Measurements from ENCODE around the gene SLC44A3. TPM values are rescaled to one million over a fixed set of nuclear protein-coding genes. Genes with fewer than 3 reads are reported as not detected.
A peak's percentile ranks its signal among the peaks of the same experiment; 100 is the strongest.
"Not testable (repeated sequence)": the region's sequence is repeated elsewhere in the genome, so short reads cannot be mapped to it uniquely, and the experiment has no call there.

The SLC44A3 gene
- polyA plus RNA-seq, 4 donors, result 9.5 to 90.3 (median 19.5) TPM

DNA sequence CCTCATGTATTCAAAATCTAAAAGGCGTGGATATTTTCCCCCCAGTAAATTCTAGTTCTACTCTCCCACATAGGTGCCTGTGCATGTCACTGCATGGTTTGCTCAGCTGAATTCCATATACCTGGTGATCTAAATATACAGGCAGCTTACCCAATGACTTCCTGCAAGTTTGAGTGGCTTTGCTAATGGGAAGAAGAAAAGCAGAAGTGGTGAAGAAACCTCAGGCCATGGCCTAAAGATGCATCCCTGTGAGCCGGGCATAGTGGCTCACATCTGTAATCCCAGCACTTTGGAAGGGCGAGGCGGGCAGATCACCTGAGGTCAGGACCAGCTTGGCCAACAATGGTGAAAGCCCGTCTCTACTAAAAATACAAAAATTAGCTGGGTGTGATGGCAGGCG lies 11.5 kb downstream of the SLC44A3 start:
- Histone ChIP-seq H3K4me1 (ENCODE audit: control insufficient read depth in 3 of 3, insufficient read depth in 2 of 3, low read depth in 1 of 3, low read length in 2 of 3) (no peaks in the 10 kb centered on the region), H3K9me3 (ENCODE audit: control insufficient read depth in 2 of 2, insufficient read depth in 1 of 2, low read depth in 1 of 2, low read length in 1 of 2) (no peaks in the 10 kb centered on the region), H3K27me3 (ENCODE audit: control insufficient read depth in 3 of 3, insufficient read depth in 3 of 3, low read length in 3 of 3) (no peaks in the 10 kb centered on the region), H3K27ac (ENCODE audit: low read depth in 1 of 3, low read length in 2 of 3) (no peak overlapping the region), H3K4me3 (ENCODE audit: low read depth in 1 of 3, low read length in 3 of 3) (no peak overlapping the region), H3K36me3 (ENCODE audit: control insufficient read depth in 3 of 3, insufficient read depth in 2 of 3, low read depth in 1 of 3, low read length in 3 of 3) (peaks cover 0 to 41% (median 10%) of the 10 kb centered on the region in 3 donors)
- DNase-seq, result no peak
- WGBS, 3 donors, result 77 to 95% (median 83%) methylated on average over 6 of the region's 6 CpGs
- no peak for FAIRE-seq

DNA sequence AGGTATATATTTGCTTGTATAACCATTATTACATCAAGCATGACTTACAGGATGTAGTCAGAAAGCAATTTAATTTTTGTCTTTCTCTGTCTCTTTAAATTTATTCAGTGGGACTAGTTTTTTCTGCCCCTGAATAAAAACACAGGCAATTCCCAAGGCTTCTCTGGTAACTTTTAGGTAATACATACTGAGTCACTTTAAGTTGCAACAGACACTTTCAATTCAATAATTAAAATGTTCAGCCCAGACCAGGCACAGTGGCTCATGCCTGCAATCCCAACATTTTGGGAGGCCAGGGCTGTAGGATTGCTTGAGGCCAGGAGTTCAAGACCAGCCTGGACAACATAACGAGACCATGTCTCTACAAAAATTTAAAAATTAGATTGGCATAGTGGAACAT lies 12.3 kb downstream of the SLC44A3 start:
- WGBS, 3 donors, result 72 to 86% (median 82%) methylated on average over 1 of the region's 1 CpG
- Histone ChIP-seq H3K27me3 (ENCODE audit: control insufficient read depth in 3 of 3, insufficient read depth in 3 of 3, low read length in 3 of 3) (no peaks in the 10 kb centered on the region), H3K27ac (ENCODE audit: low read depth in 1 of 3, low read length in 2 of 3) (no peak overlapping the region), H3K9me3 (ENCODE audit: control insufficient read depth in 2 of 2, insufficient read depth in 1 of 2, low read depth in 1 of 2, low read length in 1 of 2) (no peaks in the 10 kb centered on the region), H3K4me1 (ENCODE audit: control insufficient read depth in 3 of 3, insufficient read depth in 2 of 3, low read depth in 1 of 3, low read length in 2 of 3) (no peaks in the 10 kb centered on the region), H3K36me3 (ENCODE audit: control insufficient read depth in 3 of 3, insufficient read depth in 2 of 3, low read depth in 1 of 3, low read length in 3 of 3) (peaks cover 0 to 36% (median 8%) of the 10 kb centered on the region in 3 donors), H3K4me3 (ENCODE audit: low read depth in 1 of 3, low read length in 3 of 3) (no peak overlapping the region)
- no peak for DNase-seq
- FAIRE-seq, result no peak

DNA sequence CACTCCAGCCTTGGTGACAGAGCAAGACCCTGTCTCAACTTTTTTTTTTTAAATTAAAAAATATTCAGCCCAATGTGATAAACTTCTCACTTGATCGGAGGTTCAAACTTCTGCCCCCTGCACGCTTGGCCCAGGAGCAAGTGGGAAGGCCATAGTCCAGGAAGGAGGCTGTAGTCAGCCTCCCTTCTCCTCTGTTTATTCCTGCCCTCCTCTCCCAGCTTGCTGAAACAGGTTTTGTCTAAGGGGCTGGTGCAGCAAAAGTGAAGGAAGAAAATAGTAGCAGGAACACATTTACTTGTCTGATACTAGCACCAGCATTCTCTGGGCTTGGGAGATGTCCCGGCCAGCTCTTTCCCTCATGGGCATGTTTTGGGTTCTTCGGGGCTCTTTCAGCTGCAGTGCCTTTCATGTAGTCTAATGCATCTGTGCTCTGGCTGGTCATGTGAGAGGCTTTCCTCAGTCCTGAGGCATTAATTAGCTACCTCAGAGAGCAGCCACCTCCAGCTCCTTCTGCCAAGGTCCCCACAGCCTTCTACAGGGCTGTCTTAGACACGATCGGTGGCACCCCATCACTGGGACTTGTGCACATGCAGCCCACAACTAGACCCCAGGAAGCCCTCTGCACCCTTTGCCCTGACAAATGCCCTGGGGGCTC lies 12.9 kb downstream of the SLC44A3 start:
- FAIRE-seq (no peak), DNase-seq (no peak)
- WGBS, 3 donors, result 63 to 83% (median 76%) methylated on average over 6 of the region's 6 CpGs
- Histone ChIP-seq H3K27ac (ENCODE audit: low read depth in 1 of 3, low read length in 2 of 3) (no peak overlapping the region), H3K4me3 (ENCODE audit: low read depth in 1 of 3, low read length in 3 of 3) (no peak overlapping the region), H3K27me3 (ENCODE audit: control insufficient read depth in 3 of 3, insufficient read depth in 3 of 3, low read length in 3 of 3) (no peaks in the 10 kb centered on the region), H3K4me1 (ENCODE audit: control insufficient read depth in 3 of 3, insufficient read depth in 2 of 3, low read depth in 1 of 3, low read length in 2 of 3) (no peaks in the 10 kb centered on the region), H3K36me3 (ENCODE audit: control insufficient read depth in 3 of 3, insufficient read depth in 2 of 3, low read depth in 1 of 3, low read length in 3 of 3) (peaks cover 0 to 35% (median 6%) of the 10 kb centered on the region in 3 donors), H3K9me3 (ENCODE audit: control insufficient read depth in 2 of 2, insufficient read depth in 1 of 2, low read depth in 1 of 2, low read length in 1 of 2) (no peaks in the 10 kb centered on the region)

DNA sequence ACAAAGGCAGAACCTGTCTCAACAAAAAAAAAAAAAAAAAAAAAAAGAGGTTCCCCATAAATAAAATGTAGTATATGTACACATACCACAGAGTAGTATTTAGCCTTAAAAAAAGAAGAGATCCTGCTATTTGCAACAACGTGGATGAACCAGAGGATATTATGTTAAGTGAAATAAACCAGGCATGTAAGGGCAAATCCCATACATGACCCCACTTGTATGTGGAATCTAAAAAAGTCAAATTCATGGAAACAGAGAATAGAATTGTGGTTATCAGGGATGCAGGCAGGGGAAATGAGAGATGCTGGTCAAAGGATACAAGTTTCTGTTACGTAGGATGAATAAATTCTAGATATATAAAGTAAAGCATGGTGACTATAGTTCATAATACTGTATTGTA lies 16.7 kb downstream of the SLC44A3 start:
- H3K36me3 ChIP-seq (ENCODE audit: control insufficient read depth in 3 of 3, insufficient read depth in 2 of 3, low read depth in 1 of 3, low read length in 3 of 3), result peaks cover 0 to 48% (median 4%) of the 10 kb centered on the region in 3 donors
- WGBS, 3 donors, result 89 to 95% (median 89%) methylated on average over 2 of the region's 2 CpGs
- FAIRE-seq (no peak), DNase-seq (no peak)
- no peak overlapping the region for H3K27ac ChIP-seq (ENCODE audit: low read depth in 1 of 3, low read length in 2 of 3)
- no peaks in the 10 kb centered on the region for H3K9me3 ChIP-seq (ENCODE audit: control insufficient read depth in 2 of 2, insufficient read depth in 1 of 2, low read depth in 1 of 2, low read length in 1 of 2)
- no peak overlapping the region for H3K4me3 ChIP-seq (ENCODE audit: low read depth in 1 of 3, low read length in 3 of 3)
- H3K4me1 ChIP-seq (ENCODE audit: control insufficient read depth in 3 of 3, insufficient read depth in 2 of 3, low read depth in 1 of 3, low read length in 2 of 3), result no peaks in the 10 kb centered on the region
- H3K27me3 ChIP-seq (ENCODE audit: control insufficient read depth in 3 of 3, insufficient read depth in 3 of 3, low read length in 3 of 3), result no peaks in the 10 kb centered on the region

DNA sequence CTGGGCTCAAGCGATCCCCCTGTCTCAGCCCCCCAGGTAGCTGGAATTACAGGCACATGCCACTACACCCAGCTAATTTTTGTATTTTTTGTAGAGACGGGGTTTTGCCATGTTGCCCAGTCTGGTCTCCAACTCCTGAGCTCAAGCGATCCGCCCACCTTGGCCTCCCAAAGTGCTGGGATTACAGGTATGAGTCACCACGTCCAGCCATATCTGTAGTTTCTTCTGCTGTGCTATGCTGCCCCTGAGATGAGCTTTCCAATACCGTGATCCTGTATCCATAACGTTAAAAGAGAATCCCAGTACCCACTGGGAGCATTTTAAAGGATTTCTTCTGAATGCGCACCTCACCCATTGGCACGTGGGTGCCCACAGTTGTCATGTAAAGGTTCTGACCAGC lies 20.2 kb downstream of the SLC44A3 start:
- WGBS, 3 donors, result 88 to 90% (median 89%) methylated on average over 7 to 9 of the region's 9 CpGs
- not testable (repeated sequence) for H3K9me3 ChIP-seq (ENCODE audit: control insufficient read depth in 2 of 2, insufficient read depth in 1 of 2, low read depth in 1 of 2, low read length in 1 of 2); H3K27me3 ChIP-seq (ENCODE audit: control insufficient read depth in 3 of 3, insufficient read depth in 3 of 3, low read length in 3 of 3); H3K4me3 ChIP-seq (ENCODE audit: low read depth in 1 of 3, low read length in 3 of 3); H3K4me1 ChIP-seq (ENCODE audit: control insufficient read depth in 3 of 3, insufficient read depth in 2 of 3, low read depth in 1 of 3, low read length in 2 of 3); H3K27ac ChIP-seq (ENCODE audit: low read depth in 1 of 3, low read length in 2 of 3); FAIRE-seq; DNase-seq
- H3K36me3 ChIP-seq (ENCODE audit: control insufficient read depth in 3 of 3, insufficient read depth in 2 of 3, low read depth in 1 of 3, low read length in 3 of 3), result peaks cover 0 to 54% (median 8%) of the 10 kb centered on the region in 3 donors

DNA sequence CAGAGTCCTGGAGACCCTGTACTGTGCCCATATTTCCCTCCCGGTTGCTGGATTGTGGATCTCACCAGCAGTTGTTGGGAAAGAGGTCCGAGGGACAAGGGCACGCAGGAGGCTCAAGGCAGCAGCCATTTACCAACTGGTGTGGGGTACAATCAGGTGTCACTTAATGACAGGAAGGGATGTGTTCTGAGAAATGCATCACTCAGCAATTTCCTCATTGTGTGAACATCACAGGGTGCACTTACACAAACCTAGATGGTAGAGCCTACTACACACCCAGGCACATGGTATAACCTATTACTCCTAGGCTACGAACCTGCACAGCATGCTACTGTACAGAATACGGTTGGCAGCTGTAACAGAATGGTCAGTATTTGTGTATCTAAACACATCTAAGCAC lies 20.7 kb downstream of the SLC44A3 start:
- peaks cover 0 to 57% (median 9%) of the 10 kb centered on the region in 3 donors for H3K36me3 ChIP-seq (ENCODE audit: control insufficient read depth in 3 of 3, insufficient read depth in 2 of 3, low read depth in 1 of 3, low read length in 3 of 3)
- no peak for DNase-seq
- no peaks in the 10 kb centered on the region for H3K27me3 ChIP-seq (ENCODE audit: control insufficient read depth in 3 of 3, insufficient read depth in 3 of 3, low read length in 3 of 3)
- no peak overlapping the region for H3K27ac ChIP-seq (ENCODE audit: low read depth in 1 of 3, low read length in 2 of 3)
- no peaks in the 10 kb centered on the region for H3K9me3 ChIP-seq (ENCODE audit: control insufficient read depth in 2 of 2, insufficient read depth in 1 of 2, low read depth in 1 of 2, low read length in 1 of 2)
- 93 to 97% (median 96%) methylated on average over 5 of the region's 5 CpGs for WGBS, 3 donors
- H3K4me1 ChIP-seq (ENCODE audit: control insufficient read depth in 3 of 3, insufficient read depth in 2 of 3, low read depth in 1 of 3, low read length in 2 of 3), result peaks cover 0 to 5% (median 0%) of the 10 kb centered on the region in 3 donors
- no peak overlapping the region for H3K4me3 ChIP-seq (ENCODE audit: low read depth in 1 of 3, low read length in 3 of 3)
- no peak for FAIRE-seq

DNA sequence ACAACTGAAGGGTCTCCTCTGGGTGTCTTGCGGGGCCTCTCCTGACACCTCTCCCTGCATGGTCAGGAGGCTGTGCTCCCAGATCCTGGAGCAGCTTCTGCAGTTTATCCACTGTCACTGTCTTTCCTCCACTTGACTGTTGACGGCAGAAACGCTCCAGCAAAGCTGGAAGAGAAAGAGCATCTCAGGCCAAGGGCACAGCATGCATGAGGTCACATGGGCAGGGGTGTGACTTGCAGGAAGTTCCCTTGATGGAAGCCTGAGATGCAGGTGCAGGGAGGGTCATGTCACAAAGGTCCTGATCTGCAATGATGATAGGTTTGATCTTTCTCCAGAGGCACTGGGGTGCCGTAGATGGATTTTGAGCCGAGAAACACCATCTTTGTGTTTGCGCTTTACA lies 23.3 kb downstream of the SLC44A3 start:
- Histone ChIP-seq H3K27ac (ENCODE audit: low read depth in 1 of 3, low read length in 2 of 3) (no peak overlapping the region), H3K9me3 (ENCODE audit: control insufficient read depth in 2 of 2, insufficient read depth in 1 of 2, low read depth in 1 of 2, low read length in 1 of 2) (no peaks in the 10 kb centered on the region), H3K36me3 (ENCODE audit: control insufficient read depth in 3 of 3, insufficient read depth in 2 of 3, low read depth in 1 of 3, low read length in 3 of 3) (peaks cover 0 to 70% (median 13%) of the 10 kb centered on the region in 3 donors), H3K4me3 (ENCODE audit: low read depth in 1 of 3, low read length in 3 of 3) (no peak overlapping the region), H3K4me1 (ENCODE audit: control insufficient read depth in 3 of 3, insufficient read depth in 2 of 3, low read depth in 1 of 3, low read length in 2 of 3) (peaks cover 0 to 5% (median 0%) of the 10 kb centered on the region in 3 donors), H3K27me3 (ENCODE audit: control insufficient read depth in 3 of 3, insufficient read depth in 3 of 3, low read length in 3 of 3) (no peaks in the 10 kb centered on the region)
- peak; percentile 37 to 90 for DNase-seq
- WGBS, 3 donors, result 23 to 63% (median 35%) methylated on average over 6 of the region's 6 CpGs
- no peak for FAIRE-seq

DNA sequence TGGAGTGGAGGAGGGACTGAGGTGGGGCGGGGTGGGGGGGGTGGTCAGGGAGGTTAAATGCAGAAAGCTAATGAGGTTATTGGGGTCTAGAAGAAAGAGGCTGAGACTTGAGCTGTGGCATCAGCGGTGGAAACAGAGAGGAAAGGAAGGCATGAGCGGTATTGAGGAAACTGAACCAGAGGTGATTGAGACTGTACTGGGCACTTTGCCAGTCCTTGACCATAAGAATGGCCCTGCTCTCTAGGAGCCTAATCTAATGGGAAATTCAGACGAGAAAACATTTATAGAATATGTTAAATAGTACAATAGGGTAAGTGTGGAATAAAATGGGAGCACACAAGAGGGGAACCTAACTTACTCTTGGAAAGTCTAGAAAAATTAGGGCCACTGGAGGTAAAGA lies 23.7 kb downstream of the SLC44A3 start:
- Histone ChIP-seq H3K27me3 (ENCODE audit: control insufficient read depth in 3 of 3, insufficient read depth in 3 of 3, low read length in 3 of 3) (no peaks in the 10 kb centered on the region), H3K27ac (ENCODE audit: low read depth in 1 of 3, low read length in 2 of 3) (no peak overlapping the region), H3K36me3 (ENCODE audit: control insufficient read depth in 3 of 3, insufficient read depth in 2 of 3, low read depth in 1 of 3, low read length in 3 of 3) (peaks cover 0 to 74% (median 11%) of the 10 kb centered on the region in 3 donors), H3K4me3 (ENCODE audit: low read depth in 1 of 3, low read length in 3 of 3) (no peak overlapping the region), H3K9me3 (ENCODE audit: control insufficient read depth in 2 of 2, insufficient read depth in 1 of 2, low read depth in 1 of 2, low read length in 1 of 2) (no peaks in the 10 kb centered on the region), H3K4me1 (ENCODE audit: control insufficient read depth in 3 of 3, insufficient read depth in 2 of 3, low read depth in 1 of 3, low read length in 2 of 3) (peaks cover 0 to 5% (median 0%) of the 10 kb centered on the region in 3 donors)
- FAIRE-seq, result no peak
- DNase-seq, result no peak
- WGBS, 3 donors, result 39 to 62% (median 43%) methylated on average over 4 of the region's 4 CpGs

DNA sequence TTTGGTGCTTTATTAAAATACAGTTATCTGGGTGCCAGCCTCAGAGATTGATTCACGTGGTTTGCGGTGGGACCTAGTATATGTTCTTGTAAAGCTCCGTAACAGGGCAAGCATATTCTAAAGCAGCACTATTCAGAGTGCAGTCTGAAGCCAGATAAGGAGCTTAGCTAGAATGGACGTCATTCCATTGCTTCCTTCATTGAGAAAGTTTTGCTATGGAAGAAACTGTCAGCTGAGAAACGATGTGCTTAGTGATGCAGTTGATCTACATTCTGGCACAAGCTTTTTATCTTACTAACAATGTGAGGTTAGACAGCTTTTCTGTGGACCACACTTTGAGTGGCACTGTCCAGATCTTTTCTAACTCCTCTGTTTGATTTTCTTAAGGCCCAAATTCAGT lies 26.2 kb downstream of the SLC44A3 start:
- H3K36me3 ChIP-seq (ENCODE audit: control insufficient read depth in 3 of 3, insufficient read depth in 2 of 3, low read depth in 1 of 3, low read length in 3 of 3), result peaks cover 0 to 77% (median 10%) of the 10 kb centered on the region in 3 donors
- no peaks in the 10 kb centered on the region for H3K27me3 ChIP-seq (ENCODE audit: control insufficient read depth in 3 of 3, insufficient read depth in 3 of 3, low read length in 3 of 3)

More for the DNA sequence above, 26.2 kb downstream of the SLC44A3 start:
- no peaks in the 10 kb centered on the region for H3K9me3 ChIP-seq (ENCODE audit: control insufficient read depth in 2 of 2, insufficient read depth in 1 of 2, low read depth in 1 of 2, low read length in 1 of 2)
- FAIRE-seq, result no peak
- 55 to 82% (median 79%) methylated on average over 5 of the region's 5 CpGs for WGBS, 3 donors
- no peak overlapping the region for H3K27ac ChIP-seq (ENCODE audit: low read depth in 1 of 3, low read length in 2 of 3)
- no peak for DNase-seq
- H3K4me3 ChIP-seq (ENCODE audit: low read depth in 1 of 3, low read length in 3 of 3), result no peak overlapping the region
- H3K4me1 ChIP-seq (ENCODE audit: control insufficient read depth in 3 of 3, insufficient read depth in 2 of 3, low read depth in 1 of 3, low read length in 2 of 3), result peaks cover 0 to 5% (median 0%) of the 10 kb centered on the region in 3 donors

All from small intestine (tissue), 7 donors.